ENCODE results near the gene NR1D1.

DNA sequence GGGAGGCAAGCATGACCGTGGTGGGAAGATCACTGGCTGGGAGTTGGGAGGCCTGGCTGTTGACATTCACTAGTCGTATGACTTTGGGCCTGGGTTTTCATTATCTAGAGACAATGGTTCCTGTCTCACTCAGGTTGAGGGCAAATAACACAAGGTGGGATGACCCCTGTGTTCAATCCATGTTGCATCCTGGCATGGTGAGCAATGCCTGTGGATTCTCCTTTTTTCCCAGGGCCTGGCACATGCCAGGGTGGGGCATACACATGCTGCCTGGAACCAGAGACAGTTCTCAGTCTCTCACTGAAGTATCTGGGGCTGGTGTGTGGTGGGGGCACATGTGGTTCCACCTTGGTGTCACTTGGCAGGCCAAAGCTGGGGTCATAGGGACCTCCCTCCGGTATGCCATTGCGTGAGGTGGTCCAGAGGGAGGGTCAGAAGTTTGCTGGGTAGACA, 32.2 kb downstream of the NR1D1 start:
- TF ChIP-seq, protein P1, sequence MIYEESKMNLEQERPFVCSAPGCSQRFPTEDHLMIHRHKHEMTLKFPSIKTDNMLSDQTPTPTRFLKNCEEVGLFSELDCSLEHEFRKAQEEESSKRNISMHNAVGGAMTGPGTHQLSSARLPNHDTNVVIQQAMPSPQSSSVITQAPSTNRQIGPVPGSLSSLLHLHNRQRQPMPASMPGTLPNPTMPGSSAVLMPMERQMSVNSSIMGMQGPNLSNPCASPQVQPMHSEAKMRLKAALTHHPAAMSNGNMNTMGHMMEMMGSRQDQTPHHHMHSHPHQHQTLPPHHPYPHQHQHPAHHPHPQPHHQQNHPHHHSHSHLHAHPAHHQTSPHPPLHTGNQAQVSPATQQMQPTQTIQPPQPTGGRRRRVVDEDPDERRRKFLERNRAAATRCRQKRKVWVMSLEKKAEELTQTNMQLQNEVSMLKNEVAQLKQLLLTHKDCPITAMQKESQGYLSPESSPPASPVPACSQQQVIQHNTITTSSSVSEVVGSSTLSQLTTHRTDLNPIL (CRISPR knock-in tag; IDR thresholded peaks at IDR 0.05; ENCODE audit: low read depth): no peak
- no peak for TF ChIP-seq SNAI2 (CRISPR knock-in tag; IDR thresholded peaks at IDR 0.05)
- TF ChIP-seq CSDC2 (CRISPR knock-in tag; IDR thresholded peaks at IDR 0.05): no peak
- TF ChIP-seq, protein P2, sequence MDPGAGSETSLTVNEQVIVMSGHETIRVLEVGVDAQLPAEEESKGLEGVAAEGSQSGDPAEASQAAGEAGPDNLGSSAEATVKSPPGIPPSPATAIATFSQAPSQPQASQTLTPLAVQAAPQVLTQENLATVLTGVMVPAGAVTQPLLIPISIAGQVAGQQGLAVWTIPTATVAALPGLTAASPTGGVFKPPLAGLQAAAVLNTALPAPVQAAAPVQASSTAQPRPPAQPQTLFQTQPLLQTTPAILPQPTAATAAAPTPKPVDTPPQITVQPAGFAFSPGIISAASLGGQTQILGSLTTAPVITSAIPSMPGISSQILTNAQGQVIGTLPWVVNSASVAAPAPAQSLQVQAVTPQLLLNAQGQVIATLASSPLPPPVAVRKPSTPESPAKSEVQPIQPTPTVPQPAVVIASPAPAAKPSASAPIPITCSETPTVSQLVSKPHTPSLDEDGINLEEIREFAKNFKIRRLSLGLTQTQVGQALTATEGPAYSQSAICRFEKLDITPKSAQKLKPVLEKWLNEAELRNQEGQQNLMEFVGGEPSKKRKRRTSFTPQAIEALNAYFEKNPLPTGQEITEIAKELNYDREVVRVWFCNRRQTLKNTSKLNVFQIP (CRISPR knock-in tag; IDR thresholded peaks at IDR 0.05; ENCODE audit: borderline replicate concordance, low read depth): no peak
- no peak for TF ChIP-seq BACH2 (CRISPR knock-in tag; IDR thresholded peaks at IDR 0.05; ENCODE audit: borderline replicate concordance)
- TF ChIP-seq RARB (CRISPR knock-in tag; IDR thresholded peaks at IDR 0.05): no peak
- TF ChIP-seq ZC3H10 (CRISPR knock-in tag; IDR thresholded peaks at IDR 0.05): no peak
- no peak for TF ChIP-seq ARNTL (CRISPR knock-in tag; IDR thresholded peaks at IDR 0.05; ENCODE audit: borderline replicate concordance, low read depth)
- TF ChIP-seq, protein P3, sequence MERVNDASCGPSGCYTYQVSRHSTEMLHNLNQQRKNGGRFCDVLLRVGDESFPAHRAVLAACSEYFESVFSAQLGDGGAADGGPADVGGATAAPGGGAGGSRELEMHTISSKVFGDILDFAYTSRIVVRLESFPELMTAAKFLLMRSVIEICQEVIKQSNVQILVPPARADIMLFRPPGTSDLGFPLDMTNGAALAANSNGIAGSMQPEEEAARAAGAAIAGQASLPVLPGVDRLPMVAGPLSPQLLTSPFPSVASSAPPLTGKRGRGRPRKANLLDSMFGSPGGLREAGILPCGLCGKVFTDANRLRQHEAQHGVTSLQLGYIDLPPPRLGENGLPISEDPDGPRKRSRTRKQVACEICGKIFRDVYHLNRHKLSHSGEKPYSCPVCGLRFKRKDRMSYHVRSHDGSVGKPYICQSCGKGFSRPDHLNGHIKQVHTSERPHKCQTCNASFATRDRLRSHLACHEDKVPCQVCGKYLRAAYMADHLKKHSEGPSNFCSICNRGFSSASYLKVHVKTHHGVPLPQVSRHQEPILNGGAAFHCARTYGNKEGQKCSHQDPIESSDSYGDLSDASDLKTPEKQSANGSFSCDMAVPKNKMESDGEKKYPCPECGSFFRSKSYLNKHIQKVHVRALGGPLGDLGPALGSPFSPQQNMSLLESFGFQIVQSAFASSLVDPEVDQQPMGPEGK (CRISPR knock-in tag; IDR thresholded peaks at IDR 0.05; ENCODE audit: borderline replicate concordance): no peak
- no peak for TF ChIP-seq PPARA (CRISPR knock-in tag; IDR thresholded peaks at IDR 0.05; ENCODE audit: borderline replicate concordance)
- TF ChIP-seq ZFP3 (CRISPR knock-in tag; IDR thresholded peaks at IDR 0.05): no peak
- TF ChIP-seq ZNF8 (CRISPR knock-in tag; IDR thresholded peaks at IDR 0.05): no peak
